Spinal cord (tissue), 10 donors: ENCODE results near the gene SLC25A46. TPM values are rescaled to one million over a fixed set of nuclear protein-coding genes. Genes with fewer than 3 reads are reported as not detected.
"Not testable (repeated sequence)": the region's sequence is repeated elsewhere in the genome, so short reads cannot be mapped to it uniquely, and the experiment has no call there.

Source experiments
- DNase-seq, 6 donors: peaks; one replicate each; pipeline versions ENCODE4 v3.0.0 to v3.0.0-alpha.2; 2013 to 2015; ENCODE audit warnings: low spot score in 6 of 6, low read depth in 4 of 6
- H3K27ac ChIP-seq: one replicate; pipeline ENCODE4 v1.5.1; 2013; ENCODE audit warnings: low read depth, low read length, control low read depth
- H3K27me3 ChIP-seq: one replicate; pipeline ENCODE4 v1.6.1; 2013; ENCODE audit warnings: low read length; ENCODE audit not compliant: control insufficient read depth, insufficient read depth
- H3K36me3 ChIP-seq: one replicate; pipeline ENCODE4 v1.6.1; 2013; ENCODE audit warnings: low read length; ENCODE audit not compliant: control insufficient read depth, insufficient read depth
- H3K4me1 ChIP-seq: one replicate; pipeline ENCODE4 v1.6.1; 2013; ENCODE audit warnings: low read length; ENCODE audit not compliant: control insufficient read depth, insufficient read depth
- H3K4me3 ChIP-seq: one replicate; pipeline ENCODE4 v1.5.1; 2013; ENCODE audit warnings: low read depth, low read length, control low read depth
- H3K9me3 ChIP-seq: one replicate; pipeline ENCODE4 v1.6.1; 2013; ENCODE audit warnings: low read length; ENCODE audit not compliant: control insufficient read depth, insufficient read depth
- WGBS: methylation state at CpG from one replicate; pipeline ENCODE4 v1.1.5; 2013; ENCODE audit warnings: missing lambda C conversion rate; ENCODE audit not compliant: insufficient coverage; 5-methylcytosine and 5-hydroxymethylcytosine counted together
- long read RNA-seq, 4 donors: transcript quantifications; one replicate each; lab custom pipeline, GENCODE V29; 2026
- polyA plus RNA-seq, 2 donors: library from polyadenylated mRNA; unstranded; fragments of 120-200 nt; gene quantifications; one replicate each; pipeline ENCODE4 v1.2.1, GENCODE V29; 2013; ENCODE audit not compliant: insufficient read length in 2 of 2
- total RNA-seq, 2 donors: library from RNA; depleted of rRNA in 1 of 2; stranded (reverse); fragments of 120-200 nt in 1 of 2; fragments of >200 nt in 1 of 2; gene quantifications; one replicate each; pipeline versions ENCODE4 v1.2.3 to v1.2.4, GENCODE V29; 2013 to 2014
- donor health status: healthy.

Gene SLC25A46
- total RNA-seq = 100 to 1,000 TPM in 1 of 2 donors, 10 to 100 TPM in 1; 57.5 to 135 TPM
- polyA plus RNA-seq = 10 to 100 TPM; 42.4 to 64.0 TPM
- long read RNA-seq, donor 1, transcript SLC25A46-201 (8 exons, 2,385 nt) = major isoform, 12 of 12 reads
- long read RNA-seq, donor 1, partial matches to known transcripts = 0 of 12 reads
- long read RNA-seq, donor 1, other reads (novel, unspliced or antisense) = 0 of 12 reads
- long read RNA-seq, donor 2, full-length matches to known transcripts = 8 of 8 reads
- long read RNA-seq, donor 2, partial matches to known transcripts = 0 of 8 reads
- long read RNA-seq, donor 2, other reads (novel, unspliced or antisense) = 0 of 8 reads
- long read RNA-seq, donor 3, full-length matches to known transcripts = 12 of 21 reads
- long read RNA-seq, donor 3, partial matches to known transcripts = 9 of 21 reads
- long read RNA-seq, donor 3, other reads (novel, unspliced or antisense) = 0 of 21 reads
- long read RNA-seq, donor 4, full-length matches to known transcripts = 9 of 9 reads
- long read RNA-seq, donor 4, partial matches to known transcripts = 0 of 9 reads
- long read RNA-seq, donor 4, other reads (novel, unspliced or antisense) = 0 of 9 reads

DNA sequence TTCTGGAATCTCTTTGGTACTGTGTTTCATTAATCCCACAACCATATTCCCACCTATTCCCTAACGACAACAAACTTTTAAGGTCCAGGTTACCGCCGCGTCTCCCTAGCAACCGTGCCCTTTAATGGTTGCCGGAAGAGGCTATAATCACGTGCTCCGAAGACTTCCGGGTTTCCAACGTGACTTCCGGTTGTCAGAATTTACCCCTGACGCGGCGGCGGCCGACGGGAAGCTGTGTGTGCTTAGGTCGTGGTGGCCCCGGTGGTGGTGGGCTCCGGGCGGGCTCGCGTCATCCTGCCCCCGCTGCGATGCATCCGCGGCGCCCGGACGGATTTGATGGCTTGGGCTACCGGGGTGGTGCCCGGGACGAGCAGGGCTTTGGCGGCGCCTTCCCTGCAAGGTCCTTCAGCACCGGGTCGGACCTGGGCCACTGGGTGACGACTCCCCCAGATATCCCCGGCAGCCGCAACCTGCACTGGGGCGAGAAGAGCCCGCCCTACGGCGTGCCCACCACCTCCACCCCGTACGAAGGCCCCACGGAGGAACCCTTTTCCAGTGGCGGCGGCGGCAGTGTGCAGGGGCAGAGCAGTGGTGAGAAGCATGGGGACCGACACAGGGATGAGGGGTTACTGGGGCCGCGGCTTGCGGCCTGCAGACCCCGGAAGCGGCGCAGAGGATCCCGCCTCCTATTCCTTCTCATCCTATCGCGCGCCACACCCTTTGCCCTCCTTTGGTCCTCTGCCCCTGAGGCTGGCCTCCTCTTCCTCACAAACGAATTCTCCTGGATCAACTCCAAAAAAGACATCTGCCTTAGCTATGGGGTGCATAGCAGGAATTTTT, at the start of gene SLC25A46:
Gene SLC25A46, plus strand, starts transcription at position 196 of the 840 bp plus-strand sequence. Its CDS starts 113 bp downstream, at position 309.
- DNase-seq = peak; percentile 88 to 98 (median 92)
- H3K27ac ChIP-seq = peak within 1 kb of the TSS; percentile 84
- H3K9me3 ChIP-seq = no peaks in the 10 kb centered on the region
- H3K4me1 ChIP-seq = peaks cover 2% of the 10 kb centered on the region
- 0% methylated on average over 61 of the region's 62 CpGs for WGBS
- no peaks in the 10 kb centered on the region for H3K36me3 ChIP-seq
- no peaks in the 10 kb centered on the region for H3K27me3 ChIP-seq
- H3K4me3 ChIP-seq = peak within 1 kb of the TSS; percentile 92

DNA sequence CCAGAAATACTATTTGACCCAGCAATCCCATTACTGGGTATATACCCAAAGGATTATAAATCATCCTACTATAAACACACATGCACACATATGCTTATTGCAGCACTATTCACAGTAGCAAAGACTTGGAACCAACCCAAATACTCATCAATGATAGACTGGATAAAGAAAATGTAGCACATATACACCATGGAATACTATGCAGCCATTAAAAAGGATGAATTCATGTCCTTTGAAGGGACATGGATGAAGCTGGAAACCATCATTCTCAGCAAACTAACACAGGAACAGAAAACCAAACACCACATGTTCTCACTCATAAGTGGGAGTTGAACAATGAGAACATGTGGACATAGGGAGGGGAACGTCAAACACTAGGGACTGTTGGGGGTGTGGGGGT, 48.2 kb upstream of the SLC25A46 start:
- H3K4me1 ChIP-seq, DNase-seq, H3K27ac ChIP-seq, H3K4me3 ChIP-seq, H3K27me3 ChIP-seq, H3K36me3 ChIP-seq, H3K9me3 ChIP-seq: not testable (repeated sequence)
- no CpG with 5 or more reads among the region's 1 CpG for WGBS

DNA sequence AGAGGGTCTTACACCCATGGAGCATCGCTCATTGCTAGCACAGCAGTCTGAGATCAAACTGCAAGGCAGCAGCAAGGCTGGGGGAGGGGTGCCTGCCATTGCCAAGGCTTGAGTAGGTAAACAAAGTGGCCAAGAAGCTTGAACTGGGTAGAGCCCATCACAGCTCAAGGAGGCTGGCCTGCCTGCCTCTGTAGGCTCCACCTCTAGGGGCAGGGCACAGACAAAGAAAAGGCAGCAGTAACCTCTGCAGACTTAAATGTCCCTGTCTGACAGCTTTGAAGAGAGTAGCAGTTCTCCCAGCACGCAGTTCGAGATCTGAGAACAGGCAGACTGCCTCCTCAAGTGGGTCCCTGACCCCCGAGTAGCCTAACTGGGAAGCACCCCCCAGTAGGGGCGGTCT, 46.1 kb upstream of the SLC25A46 start:
- H3K27ac ChIP-seq, H3K27me3 ChIP-seq, H3K4me1 ChIP-seq, H3K9me3 ChIP-seq, H3K36me3 ChIP-seq, DNase-seq, H3K4me3 ChIP-seq: not testable (repeated sequence)
- WGBS = 74% methylated on average over 5 of the region's 5 CpGs

DNA sequence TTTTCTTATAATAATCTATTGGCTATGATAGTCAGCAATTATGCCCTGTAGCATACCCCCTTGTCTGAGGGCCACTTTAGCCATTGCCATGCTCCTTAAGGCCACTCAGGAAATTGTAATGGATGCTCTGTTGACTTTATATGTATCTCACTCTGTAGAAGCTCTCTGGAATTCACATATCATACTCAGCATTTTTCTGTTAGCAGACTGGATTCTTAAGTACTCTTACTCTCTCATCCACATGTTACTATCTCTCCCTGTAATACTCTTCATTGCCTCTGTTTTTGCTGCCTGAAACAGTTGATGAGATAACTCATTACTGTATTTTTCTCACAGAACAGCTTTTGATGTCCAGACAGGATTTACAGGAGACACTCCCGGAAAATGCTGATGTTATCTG, 36.5 kb upstream of the SLC25A46 start:
- no CpG with 5 or more reads among the region's 1 CpG for WGBS
- Histone ChIP-seq H3K36me3 (no peaks in the 10 kb centered on the region), H3K4me3 (no peak overlapping the region), H3K9me3 (no peaks in the 10 kb centered on the region), H3K27ac (no peak overlapping the region), H3K4me1 (no peaks in the 10 kb centered on the region), H3K27me3 (no peaks in the 10 kb centered on the region)
- no peak for DNase-seq

DNA sequence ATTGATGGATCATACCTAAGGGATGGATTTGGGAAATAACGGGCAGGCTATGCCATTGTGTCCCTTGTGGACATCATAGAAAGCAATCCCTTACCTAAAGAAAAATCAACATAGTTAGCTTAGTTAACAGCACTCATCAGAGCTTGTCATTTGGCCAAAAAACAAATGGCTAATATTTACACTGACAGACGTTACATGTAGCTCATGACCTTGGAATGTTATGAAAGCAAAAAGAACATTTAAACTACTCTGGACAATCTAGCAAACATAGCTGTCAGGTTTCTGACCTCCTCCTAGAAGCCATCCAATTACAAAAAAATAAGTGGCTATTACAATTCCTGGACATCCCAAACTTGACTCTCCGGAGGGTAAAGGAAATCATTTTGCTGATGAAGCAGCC, 36.1 kb upstream of the SLC25A46 start:
- Histone ChIP-seq H3K36me3 (no peaks in the 10 kb centered on the region), H3K27me3 (no peaks in the 10 kb centered on the region), H3K4me3 (no peak overlapping the region), H3K27ac (no peak overlapping the region), H3K4me1 (no peaks in the 10 kb centered on the region), H3K9me3 (no peaks in the 10 kb centered on the region)
- WGBS = 100% methylated on average over 1 of the region's 3 CpGs
- no peak for DNase-seq

DNA sequence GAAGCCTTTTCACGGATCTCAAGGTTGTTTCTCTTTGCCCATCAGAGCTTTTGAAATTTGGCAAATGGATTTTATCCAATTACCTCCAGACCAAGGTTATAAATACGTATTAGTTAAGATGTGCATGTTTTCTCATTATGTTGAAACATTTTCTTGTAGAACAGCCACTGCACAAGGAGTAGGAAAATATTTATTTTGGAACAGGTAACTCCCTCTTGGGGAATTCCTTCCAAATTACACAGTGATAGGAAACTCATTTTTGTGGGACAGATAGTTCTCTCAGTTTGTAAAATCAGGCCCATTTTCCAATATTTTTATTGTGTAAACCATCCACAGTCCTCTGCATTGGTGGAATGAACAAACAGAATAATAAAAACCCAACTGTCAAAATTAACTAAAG, 35.3 kb upstream of the SLC25A46 start:
- no peaks in the 10 kb centered on the region for H3K27me3 ChIP-seq
- no peaks in the 10 kb centered on the region for H3K36me3 ChIP-seq
- DNase-seq = no peak
- no peaks in the 10 kb centered on the region for H3K9me3 ChIP-seq
- no peak overlapping the region for H3K27ac ChIP-seq
- no peak overlapping the region for H3K4me3 ChIP-seq
- no peaks in the 10 kb centered on the region for H3K4me1 ChIP-seq
- WGBS = no CpG with 5 or more reads among the region's 2 CpGs

DNA sequence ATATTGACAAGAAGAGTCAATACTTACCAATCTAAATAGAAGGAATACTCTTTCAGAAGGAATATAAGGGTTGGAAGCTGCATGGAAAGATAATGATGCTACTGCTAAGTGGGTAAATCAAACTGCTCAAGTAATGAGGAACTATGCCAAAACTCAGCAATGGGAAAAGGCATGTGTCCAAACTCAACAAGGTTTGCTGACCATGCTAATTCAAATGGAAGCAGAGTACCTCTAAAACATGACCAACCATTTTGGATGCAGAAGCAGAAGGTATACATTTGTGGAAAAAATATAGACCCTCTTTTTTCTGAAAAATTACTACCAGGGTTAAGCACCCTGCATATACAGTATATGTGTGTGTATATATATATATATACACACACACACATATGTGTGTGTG, 33.5 kb upstream of the SLC25A46 start:
- no peak for DNase-seq
- no peaks in the 10 kb centered on the region for H3K9me3 ChIP-seq
- H3K4me1 ChIP-seq = no peaks in the 10 kb centered on the region
- H3K36me3 ChIP-seq = no peaks in the 10 kb centered on the region
- H3K4me3 ChIP-seq = no peak overlapping the region
- H3K27me3 ChIP-seq = no peaks in the 10 kb centered on the region
- no peak overlapping the region for H3K27ac ChIP-seq

DNA sequence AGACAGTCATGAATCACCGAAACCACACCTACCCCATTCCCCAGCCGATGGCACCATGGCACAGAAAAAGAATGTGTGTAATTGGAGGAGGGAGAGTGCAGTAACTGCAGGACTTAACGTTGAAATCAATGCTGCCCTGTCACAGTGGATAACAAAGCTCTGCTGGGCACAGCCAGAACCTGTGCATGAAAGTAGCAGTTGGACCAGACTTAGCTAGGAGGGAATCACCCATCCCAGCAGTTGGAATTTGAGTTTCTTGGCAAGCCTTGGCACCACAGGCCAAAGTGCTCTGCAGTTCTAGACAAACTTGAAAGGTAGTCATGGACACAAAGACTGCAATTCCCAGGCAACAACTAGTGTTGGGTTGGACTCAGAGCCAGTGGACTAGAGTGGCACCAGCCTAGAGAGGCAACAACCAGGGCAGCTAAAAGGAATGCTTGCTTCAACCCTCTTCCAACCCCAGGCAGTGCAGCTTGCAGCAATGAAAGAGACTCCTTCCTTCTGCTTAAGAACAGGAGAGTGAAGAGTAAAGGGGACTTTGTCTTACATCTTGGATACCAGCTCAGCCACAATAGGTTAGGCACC, 31.5 kb upstream of the SLC25A46 start:
- Histone ChIP-seq H3K27me3 (no peaks in the 10 kb centered on the region), H3K4me1 (no peaks in the 10 kb centered on the region), H3K4me3 (no peak overlapping the region), H3K9me3 (no peaks in the 10 kb centered on the region), H3K36me3 (no peaks in the 10 kb centered on the region), H3K27ac (no peak overlapping the region)
- DNase-seq = peak in 1 of 6 donors; percentile 25
- 12% methylated on average over 1 of the region's 3 CpGs for WGBS
